ENCODE results near the gene CYP8B1.
A peak's percentile ranks its signal among the peaks of the same experiment; 100 is the strongest.
"Not testable (repeated sequence)": the region's sequence is repeated elsewhere in the genome, so short reads cannot be mapped to it uniquely, and the experiment has no call there.

Gene CYP8B1

DNA sequence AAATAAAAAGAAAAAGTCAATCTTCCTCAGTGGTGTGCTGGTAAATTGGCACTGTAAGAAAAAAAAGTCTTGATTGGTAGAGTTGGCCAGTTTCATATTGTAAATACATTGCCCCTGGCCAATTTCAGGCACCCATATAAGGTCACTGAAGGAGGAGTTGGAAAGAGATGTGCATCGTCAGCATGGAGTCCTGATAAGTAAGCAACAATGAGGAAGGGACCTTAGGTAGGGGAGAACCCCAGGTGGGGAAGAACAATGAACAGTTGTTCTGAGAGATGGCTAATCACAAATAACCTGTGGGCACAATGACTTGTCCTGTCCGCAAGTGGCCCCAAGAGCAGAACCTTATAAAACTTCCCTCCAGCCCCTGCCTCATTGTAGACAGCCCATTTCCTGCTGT lies 8.6 kb upstream of the CYP8B1 start:
- DNase-seq (ENCODE audit: low read depth, low spot score), result no peak

DNA sequence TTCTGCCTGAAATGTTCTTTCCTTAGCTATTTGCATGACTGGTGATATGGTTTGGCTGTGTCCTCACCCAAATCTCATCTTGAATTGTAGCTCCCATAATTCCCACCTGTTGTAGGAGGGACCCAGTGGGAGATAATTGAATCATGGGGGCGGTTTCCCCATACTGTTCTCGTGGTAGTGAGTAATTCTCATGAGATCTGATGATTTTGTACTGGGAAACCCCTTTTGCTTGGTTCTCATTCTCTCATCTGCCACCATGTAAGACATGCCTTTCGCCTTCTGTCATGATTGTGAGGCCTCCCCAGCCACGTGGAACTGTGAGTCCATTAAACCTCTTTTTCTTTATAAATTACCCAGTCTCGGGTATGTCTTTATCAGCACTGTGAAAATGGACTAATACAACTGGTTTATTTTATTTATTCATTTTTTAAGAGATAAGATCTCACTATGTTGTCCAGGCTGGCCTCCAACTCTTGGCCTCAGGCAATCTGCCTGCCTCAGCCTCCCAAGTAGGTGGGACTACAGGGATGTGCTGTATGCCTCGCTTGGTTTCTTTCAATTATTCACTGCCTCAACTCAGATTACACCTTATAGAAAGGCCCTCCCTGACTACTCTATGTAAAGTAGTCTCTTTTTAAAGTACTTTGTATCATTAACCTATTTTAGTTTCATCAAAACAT lies 7.7 kb upstream of the CYP8B1 start:
- not testable (repeated sequence) for DNase-seq (ENCODE audit: low read depth, low spot score)

DNA sequence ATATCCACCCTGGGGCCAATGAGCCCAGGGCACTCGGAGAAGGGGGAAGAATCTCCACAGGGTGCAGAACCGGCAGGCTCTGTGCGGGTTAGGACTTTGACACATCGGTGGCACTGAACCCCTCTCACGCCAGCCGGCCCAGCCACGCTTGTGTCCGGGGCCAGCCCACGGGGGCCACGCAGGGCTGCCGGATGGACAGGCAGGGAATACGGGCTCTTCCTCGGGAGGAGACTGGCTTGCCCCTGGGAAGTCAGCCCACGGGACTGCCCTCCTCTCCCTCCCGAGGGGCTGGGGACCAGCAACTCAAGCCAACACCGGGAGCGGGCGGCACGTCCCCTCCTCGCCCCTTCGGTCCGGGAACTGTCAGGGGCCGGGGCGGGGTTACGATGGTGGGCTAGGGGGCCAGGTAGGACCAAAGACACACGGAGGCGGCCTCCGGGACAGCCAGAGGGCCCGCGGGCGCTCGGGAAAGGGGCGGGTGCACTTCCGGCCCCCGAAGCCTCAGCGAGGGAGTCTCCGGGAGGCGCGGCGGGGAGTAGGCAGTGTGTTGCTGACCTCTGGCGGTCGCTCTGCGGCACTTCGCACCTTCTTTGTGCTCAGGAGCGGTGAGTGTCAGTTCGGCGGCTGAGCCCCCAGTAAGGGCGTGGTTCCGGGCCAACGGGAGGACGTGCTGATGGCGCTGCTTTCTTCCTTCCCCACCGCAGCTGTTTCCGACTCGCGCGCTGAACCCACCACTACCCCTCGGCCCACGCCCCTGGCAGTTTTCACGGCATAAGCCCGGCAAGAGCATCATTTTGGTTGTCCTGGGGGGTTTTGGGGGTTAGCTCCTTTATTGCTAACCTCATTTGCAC lies 5.1 kb upstream of the CYP8B1 start:
- DNase-seq (ENCODE audit: low read depth, low spot score), result peak; percentile 93

DNA sequence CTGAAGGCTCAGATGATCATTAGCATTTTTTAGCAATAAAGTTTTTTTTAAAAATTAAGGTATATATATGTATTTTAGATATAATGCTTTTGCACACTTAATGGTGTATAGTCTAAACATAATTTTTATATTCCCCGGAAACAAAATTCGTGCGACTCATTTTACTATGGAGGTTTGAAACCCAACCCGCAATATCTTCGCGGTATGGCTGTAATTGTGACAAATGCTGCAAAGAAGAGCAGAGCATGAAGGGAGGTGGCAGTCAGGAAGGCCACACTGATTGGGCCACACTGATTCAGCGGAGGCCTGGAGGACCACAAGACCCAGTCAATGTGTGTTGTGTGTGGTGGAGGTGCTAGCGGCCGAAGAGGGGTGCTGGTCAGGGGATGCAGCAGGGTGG lies 4.5 kb upstream of the CYP8B1 start:
- no peak for DNase-seq (ENCODE audit: low read depth, low spot score)

DNA sequence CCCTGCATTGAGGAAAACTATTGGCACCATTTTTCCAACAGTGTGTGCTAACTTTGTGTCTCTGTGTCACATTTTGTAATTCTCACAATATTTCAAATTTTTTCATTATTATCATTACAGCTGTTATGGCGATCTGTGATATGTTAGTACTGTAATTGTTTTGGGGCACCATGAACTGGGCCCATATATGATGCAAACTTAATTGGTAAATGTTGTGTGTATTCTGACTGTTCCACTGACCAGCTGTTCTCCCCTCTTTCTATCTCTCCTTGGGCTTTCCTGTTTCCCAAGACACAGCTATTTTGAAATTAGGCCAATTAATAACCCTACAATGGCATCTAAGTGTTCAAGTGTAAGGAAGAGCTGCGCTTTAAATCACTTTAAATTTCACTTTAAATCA lies 2.2 kb upstream of the CYP8B1 start:
- no peak for DNase-seq (ENCODE audit: low read depth, low spot score)

DNA sequence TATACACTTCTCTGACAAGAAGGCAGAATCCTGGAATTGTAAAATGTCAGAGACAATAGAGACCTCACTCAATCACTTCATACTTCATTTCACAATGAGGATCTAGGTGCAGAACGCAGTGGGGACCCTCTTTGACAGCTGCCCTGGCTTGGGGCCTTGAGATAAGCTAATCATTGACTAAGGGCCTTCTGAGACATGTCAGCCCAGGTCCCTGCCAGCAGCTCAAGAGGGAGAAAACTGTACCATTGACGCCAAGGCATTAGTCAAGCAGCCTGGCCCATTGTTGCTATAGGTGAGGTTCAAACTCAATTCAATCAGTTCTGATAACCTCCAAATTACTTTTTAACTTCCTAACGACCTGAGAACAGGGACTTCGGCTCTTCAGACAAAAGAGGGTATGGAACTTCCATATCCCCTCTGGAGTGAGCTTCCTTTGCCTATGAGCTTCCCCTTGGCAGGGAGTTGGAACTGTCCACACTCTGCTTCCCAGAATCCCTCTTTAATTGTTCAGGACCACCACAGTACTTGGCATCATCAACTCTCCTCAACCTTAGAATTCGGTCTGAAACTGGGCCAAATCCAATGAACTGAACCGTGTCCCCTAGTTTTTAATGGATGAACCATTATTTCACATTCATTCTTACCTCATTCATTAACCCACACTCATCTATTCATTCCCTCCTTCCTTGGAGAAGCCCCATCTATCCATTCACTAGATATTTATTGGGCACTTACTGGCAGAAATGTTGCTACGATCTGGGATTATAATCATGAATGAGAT lies 1.5 kb upstream of the CYP8B1 start:
- no peak for DNase-seq (ENCODE audit: low read depth, low spot score)

DNA sequence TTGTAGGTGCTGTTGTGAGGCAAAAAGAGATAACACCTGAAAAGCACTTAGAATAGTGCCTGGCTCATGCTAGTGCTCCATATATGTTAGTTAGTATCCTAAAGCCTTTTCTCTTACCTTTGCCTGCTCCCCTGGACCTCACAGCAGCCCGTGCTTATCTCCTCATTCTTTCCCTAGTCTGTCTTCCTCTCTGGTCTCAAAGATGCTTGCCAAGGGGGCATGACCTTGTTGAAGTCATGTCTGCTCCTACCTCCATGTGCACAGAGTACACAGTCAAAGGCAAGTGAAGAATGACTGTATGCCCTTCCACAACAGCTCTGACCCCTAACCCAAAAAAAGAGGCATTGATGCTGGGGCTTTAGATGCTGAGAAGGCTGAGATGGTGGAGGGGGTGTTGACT lies 722 bp upstream of the CYP8B1 start:
- DNase-seq (ENCODE audit: low read depth, low spot score), result no peak

DNA sequence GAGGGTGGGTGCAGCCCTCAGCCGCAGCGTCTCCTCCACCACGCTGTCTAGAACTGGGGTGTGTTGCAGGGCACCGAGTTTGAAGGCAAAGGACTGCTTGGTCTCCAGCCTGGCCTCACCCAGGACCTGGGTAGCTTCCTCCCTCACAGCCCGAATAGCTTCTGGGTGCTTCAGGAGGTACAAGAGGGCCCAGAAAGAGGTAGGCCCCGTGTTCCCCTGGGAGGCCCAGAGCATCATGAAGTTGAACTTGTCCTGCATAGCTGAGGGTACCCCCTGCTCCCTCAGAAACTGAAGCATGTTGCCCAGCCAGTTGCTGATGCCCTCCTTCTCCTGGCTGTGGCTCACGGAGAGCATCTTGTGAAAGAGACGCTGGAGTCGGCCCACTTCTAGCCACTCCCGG lies 930 bp downstream of the CYP8B1 start:
- no peak for DNase-seq (ENCODE audit: low read depth, low spot score)

DNA sequence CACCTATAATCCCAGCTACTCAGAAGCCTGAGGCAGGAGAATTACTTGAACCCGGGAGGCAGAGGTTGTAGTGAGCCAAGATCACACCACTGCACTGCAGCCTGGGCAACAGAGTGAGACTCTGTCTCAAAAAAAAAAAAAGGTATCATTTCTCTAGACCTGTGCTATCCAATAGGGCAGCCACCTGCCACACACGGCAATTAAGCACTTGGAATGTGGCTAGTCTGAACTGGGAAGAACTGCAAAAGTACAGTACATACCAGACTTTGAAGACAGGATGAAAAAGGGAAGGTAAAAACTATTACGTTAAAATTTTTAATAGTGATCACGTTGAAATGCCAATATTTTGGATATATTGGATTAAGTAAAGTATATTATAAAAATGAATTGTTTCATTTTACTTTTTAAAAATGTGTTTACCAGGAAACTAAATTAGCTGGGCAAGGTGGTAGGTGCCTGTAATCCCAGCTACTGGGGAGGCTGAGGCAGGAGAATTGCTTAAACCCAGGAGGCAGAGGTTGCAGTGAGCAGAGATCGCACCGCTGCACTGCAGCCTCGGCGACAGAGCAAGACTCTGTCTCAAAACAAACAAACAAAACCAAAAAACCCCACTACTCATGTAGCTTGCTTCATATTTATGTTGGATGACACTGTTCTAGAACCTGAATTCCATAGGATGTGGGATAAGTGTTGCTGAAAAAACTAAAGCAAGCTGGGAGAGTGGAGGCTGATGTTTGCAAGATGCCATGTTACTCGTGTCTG lies 2.3 kb downstream of the CYP8B1 start:
- DNase-seq (ENCODE audit: low read depth, low spot score), result peak; percentile 13

DNA sequence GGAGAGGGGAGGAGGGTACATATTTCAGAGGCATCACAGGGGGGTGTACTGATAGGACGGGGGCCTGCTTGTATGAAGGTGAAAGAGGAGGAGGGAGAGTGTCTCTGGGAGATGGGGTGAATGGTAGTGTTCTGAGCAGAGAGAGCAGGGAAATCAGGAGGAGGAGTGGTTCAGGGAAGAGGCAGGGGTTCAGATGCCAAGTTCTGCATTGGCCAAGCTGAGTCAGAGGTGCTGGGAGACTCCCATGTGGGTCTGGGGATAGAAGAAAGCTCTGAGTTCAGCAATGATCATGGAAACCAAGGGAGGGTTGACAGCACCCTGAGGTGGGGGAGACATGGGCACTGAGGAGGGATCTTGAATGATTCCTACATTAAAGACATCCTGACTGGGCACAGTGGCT lies 3.0 kb downstream of the CYP8B1 start:
- DNase-seq (ENCODE audit: low read depth, low spot score), result peak; percentile 9

DNA sequence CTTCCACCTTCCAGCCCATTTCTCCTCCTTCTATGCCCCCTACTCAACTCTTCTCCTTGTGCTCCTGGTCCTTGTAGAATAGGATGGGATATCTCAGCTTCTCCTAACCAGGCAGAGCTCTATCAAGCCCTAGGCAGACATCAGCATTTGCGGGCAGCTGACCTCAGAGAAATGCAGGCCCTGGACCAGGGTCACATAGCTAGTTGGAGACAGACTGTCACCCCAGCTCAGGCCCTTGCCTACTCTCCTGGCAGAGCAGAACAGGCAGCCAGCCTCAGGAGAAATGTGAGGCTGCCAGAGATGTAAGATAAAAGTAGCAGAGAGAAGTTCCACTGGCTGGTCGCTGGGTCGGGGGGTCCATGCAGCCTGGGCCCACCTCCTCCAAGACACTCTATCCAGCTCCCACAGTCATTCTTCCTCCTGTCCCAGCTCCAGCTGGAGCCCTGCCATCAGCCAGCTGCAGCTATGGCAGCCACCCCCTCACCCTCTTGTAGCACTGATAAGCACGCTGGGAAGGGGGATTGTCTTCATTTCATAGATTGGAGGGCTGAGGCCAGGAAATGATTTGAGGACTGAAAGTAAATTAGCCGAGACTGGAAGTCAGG lies 4.0 kb downstream of the CYP8B1 start:
- peak; percentile 28 for DNase-seq (ENCODE audit: low read depth, low spot score)

DNA sequence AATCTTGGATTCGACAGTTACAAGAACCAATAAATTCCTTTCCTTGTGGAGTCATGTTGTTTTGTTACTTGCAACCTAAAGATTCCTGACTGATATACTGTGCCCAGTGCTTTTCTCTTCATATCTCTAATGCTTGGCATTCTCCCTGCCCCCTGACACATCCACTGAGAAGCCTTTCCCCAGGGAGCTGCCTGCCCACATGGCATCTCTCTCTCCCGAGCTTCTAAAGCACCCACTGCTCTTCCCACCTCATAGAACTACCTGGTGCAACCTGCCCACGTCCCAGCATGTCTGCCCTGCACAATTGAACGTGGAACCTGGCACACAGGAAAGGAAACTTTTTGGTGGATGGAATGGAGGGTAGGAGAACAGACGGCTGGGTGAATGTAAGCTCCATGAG lies 6.8 kb downstream of the CYP8B1 start:
- DNase-seq (ENCODE audit: low read depth, low spot score), result no peak

DNA sequence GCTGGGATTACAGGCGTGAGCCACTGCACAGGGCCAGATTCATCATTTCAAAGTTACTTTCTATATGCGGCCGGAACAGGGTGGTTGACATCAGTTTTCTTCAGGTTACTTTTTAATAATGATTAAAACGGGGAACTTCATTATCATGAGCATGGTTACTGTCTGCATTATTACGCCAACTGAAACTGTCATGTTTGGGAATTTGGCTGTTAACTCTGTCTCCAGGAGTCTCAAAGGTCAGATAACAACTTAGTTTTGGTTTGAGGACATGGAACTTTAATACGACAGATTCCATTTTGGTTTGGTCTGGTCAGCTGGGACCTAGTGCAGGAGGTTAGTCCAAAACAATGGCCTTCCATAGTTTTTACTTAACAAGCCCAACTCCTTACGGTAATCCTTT lies 8.5 kb downstream of the CYP8B1 start:
- no peak for DNase-seq (ENCODE audit: low read depth, low spot score)

DNA sequence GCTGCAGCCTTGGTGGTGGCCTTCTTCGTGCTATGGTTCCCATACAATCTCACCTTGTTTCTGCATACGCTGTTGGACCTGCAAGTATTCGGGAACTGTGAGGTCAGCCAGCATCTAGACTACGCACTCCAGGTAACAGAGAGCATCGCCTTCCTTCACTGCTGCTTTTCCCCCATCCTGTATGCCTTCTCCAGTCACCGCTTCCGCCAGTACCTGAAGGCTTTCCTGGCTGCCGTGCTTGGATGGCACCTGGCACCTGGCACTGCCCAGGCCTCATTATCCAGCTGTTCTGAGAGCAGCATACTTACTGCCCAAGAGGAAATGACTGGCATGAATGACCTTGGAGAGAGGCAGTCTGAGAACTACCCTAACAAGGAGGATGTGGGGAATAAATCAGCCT lies 10.4 kb downstream of the CYP8B1 start:
- no peak for DNase-seq (ENCODE audit: low read depth, low spot score)

DNA sequence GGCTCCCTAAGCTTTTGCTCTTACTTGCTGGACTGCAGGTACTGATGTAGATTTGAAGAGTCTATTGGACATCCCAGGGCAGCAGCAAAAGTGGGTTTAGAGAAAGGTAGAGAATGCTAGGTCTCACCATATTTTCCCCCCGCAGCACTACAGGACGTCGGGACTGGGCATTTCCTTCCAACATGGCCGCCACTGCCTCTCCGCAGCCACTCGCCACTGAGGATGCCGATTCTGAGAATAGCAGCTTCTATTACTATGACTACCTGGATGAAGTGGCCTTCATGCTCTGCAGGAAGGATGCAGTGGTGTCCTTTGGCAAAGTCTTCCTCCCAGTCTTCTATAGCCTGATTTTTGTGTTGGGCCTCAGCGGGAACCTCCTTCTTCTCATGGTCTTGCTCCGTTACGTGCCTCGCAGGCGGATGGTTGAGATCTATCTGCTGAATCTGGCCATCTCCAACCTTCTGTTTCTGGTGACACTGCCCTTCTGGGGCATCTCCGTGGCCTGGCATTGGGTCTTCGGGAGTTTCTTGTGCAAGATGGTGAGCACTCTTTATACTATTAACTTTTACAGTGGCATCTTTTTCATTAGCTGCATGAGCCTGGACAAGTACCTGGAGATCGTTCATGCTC lies 11.2 kb downstream of the CYP8B1 start:
- no peak for DNase-seq (ENCODE audit: low read depth, low spot score)

DNA sequence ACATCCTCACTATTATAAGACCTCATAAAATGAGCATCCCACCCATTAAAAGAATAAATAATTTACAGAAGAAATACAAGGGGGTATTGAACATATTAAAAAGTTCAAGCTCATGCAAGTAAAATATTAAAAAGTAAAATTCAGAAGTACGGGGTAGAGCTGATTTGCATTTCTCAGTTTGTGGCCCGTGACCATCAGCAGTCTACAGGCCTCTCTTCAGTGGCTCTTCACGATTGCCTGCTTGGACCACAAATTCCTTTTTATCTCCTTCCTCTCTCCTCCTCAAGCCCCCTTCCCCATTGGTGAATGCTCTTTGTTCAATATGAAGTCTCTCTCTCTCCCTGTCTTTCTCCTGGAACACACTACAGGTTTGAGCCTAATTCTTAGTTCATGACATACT lies 19.1 kb downstream of the CYP8B1 start:
- no peak for DNase-seq (ENCODE audit: low read depth, low spot score)

DNA sequence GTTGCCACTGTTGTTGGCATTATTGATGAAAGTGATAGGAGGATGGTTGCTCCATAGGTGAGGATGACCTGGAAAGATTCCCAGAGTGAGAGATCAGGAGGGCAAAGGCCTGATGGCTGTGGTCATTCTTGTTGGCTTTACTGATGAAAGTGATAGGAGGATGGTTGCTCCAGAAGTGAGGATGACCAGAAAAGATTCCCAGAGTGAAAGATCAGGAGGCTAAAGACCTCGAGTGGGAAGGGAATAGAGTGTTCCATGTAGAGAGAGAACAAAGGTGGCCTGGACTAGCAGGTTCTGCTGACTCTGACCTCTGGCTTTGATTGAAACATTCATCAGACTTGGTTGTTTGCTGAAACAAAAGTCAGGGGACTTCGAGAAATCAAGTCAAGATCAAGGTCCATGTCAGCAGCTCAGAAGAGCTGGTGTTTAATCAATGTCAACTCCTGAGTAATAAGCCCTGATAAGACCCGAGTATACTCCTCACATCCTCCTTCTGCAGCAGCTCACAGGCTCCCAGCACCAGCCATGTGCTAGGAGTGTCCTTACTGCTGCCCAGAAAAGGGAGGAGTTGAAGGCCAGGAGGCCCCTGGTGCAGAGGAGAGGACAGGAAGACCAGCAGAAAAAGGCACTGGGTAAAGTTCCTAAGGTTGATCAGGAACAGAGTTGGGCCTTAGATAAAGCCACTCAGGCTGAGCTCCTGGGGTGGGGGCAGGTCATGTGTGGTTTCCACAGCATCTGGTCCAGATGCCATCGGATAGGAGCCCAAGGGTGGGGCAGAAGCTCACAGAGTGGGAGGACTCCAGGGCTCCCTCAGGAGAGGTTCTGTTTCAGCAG lies 19.9 kb downstream of the CYP8B1 start:
- no peak for DNase-seq (ENCODE audit: low read depth, low spot score)

DNA sequence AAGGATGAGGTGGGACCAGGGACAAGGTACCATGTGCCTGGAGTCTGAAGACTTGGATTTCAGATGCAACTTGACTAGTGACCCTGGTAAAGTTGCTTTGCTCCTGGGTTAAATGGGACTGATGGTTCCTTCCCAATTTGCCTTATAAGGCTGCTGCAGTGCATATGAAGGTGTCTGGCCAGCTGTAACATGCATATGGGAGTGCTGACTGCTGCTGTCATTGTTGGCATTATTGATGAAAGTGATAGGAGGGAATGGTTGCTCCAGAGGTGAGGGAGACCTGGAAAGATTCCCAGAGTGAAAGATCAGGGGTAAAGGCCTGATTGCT lies 20.5 kb downstream of the CYP8B1 start:
- DNase-seq (ENCODE audit: low read depth, low spot score), result no peak

DNA sequence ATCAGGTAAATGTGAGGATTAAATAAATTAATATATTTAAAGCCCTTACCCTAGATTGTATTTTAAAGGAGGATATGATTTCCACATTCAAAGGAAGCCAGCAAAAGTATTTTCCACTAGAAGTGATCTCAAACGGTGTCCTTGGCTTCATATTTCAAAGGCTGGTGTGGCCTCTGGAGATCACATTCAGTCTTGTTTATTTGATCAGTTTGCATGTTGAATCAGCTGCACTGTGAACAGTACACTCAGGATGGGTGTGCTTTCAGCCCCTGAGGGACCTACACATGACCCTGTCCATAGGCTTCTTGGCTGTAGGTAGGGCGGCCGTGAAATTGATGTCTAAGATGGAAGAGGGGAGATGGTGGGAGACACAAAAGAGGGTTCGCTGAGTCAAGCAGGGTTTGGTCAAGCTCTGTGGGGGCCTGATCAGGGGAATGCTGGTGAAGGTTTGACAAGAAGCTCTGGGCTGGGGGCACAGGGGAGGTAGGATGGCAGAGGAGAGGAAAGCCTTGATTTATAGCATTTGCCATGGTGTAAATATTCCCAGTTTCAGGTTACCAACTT lies 21.9 kb downstream of the CYP8B1 start:
- no peak for DNase-seq (ENCODE audit: low read depth, low spot score)

DNA sequence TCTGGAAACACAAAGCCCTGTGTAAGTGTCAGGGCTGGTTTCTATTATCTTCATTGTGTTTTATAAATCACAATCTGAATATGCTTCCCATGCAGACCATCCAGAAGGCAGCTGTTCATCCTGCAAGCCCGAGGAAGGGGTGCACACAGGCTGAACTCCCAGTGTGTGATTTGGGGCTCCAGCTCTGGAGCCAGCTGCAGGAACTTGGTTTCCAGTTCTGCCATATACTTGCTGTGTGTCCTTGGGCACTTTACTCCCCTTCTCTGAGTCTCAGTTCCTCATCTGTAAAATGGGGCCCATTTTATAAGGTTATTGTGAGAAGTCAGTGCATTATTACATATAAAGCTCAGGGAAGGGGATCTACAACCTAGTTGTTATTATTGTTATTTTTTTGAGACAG lies 22.6 kb downstream of the CYP8B1 start:
- no peak for DNase-seq (ENCODE audit: low read depth, low spot score)

Measured in astrocyte of the hippocampus (primary cell).